IPS-11a (cell line): ENCODE data around the gene S100A6.
"Not testable (repeated sequence)": the region's sequence is repeated elsewhere in the genome, so short reads cannot be mapped to it uniquely, and the experiment has no call there.

Experiments used
- H3K4me3 ChIP-seq: one replicate; pipeline ENCODE4 v1.5.1; 2013; ENCODE audit warnings: low read depth, low read length, control low read depth

Gene S100A6

DNA sequence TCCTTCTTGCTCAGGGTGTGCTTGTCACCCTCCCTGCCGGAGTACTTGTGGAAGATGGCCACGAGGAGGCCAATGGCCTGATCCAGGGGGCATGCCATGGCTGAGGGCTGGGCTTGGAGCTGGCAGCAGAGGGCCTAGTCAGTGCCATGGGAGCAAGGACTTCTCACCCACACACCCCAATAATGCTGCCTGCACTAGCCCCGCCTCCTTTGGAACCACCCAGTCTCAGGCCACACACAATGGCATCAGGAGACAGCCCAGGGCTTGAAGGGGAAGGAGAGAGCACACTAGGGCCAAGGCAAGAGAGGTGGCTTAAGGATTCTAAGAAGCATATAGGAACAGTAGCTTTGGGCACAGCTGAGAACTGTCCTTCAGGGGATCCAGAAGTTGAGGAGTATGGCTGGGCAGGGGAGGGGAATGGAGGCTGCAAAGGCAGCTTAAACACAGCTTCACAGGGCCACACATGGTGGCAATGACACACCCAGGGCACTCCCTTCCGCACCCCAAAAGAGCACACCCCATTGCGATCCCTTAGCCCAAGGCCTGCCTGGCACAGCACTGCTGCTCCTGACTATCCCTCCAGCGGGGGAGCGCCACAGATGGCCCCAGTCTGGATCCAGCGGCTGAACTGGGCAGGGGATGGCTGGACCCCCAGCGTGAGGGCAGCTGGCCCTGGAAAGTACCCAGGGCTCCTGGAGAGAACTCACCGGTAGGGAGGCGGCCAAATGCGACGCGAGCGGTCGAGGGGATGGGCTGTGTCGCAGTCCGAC, at the start of gene S100A6:
TSS of gene S100A6 (minus strand) at position 750 of the 770 bp plus-strand sequence. CDS start at position 98, 652 bp downstream.
- peak within 1 kb of the TSS; percentile 49 for H3K4me3 ChIP-seq

GRCh38 chr1:153585006-153585405, 49.2 kb upstream of the S100A6 start:
- H3K4me3 ChIP-seq: no peak overlapping the region

DNA sequence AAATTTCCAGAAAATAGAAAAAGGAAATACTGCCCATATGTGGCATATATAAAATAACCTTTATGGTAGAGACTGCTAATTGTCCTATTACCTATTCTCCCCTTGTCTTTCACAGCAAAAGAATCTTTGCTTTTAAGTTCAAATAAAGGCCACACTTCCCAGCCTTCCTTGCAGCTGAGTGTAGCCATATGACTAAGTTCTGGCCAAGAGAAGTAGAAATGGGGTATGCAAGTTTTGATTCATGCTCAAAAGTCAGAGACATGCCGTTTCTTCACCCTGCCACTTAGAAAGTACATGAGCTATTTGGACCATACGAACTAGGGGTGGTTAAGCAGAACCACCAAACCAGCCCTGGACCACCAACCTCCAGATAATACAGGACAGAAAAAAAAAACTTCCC, 48.2 kb upstream of the S100A6 start:
- no peak overlapping the region for H3K4me3 ChIP-seq

DNA sequence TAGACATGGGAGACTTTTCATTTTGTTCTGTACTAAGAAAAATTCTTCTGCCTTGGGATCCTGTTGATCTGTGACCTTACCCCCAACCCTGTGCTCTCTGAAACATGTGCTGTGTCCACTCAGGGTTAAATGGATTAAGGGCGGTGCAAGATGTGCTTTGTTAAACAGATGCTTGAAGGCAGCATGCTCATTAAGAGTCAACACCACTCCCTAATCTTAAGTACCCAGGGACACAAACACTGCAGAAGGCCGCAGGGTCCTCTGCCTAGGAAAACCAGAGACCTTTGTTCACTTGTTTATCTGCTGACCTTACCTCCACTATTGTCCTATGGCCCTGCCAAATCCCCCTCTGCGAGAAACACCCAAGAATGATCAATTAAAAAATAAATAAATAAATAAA, 47.7 kb upstream of the S100A6 start:
- H3K4me3 ChIP-seq: not testable (repeated sequence)

DNA sequence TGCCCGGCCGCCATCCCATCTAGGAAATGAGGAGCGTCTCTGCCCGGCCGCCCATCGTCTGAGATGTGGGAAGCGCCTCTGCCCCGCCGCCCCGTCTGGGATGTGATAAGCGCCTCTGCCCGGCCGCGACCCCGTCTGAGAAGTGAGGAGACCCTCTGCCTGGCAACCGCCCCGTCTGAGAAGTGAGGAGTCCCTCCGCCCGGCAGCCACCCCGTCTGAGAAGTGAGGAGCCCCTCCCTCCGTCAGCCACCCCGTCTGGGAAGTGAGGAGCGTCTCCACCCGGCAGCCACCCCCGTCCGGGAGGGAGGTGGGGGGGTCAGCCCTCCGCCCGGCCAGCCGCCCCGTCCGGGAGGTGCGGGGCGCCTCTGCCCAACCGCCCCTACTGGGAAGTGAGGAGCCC, 47.0 kb upstream of the S100A6 start:
- not testable (repeated sequence) for H3K4me3 ChIP-seq

- H3K4me3 ChIP-seq: no peak overlapping the region
Observed at GRCh38 chr1:153578936-153579335, 43.1 kb upstream of the S100A6 start.

DNA sequence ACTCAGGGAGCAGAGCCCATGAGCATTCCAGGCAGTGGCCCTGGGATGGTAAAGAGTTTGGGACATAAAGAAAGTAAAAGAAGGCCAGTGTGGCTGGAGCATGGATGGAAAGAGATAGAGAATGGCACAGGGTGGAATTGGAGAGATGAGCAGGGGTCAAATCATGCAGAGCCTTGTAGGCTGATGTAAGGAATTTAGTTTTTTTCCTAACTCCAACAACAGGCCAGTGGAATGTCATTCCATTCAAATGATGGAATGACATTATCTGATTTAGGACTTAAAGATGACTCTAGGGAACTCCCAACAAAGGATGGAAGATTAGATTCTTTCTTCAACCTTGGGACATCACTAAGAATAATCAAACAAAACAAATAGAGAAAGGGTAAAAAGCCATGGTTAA, 42.7 kb upstream of the S100A6 start:
- no peak overlapping the region for H3K4me3 ChIP-seq

GRCh38 chr1:153577624-153578051, 41.8 kb upstream of the S100A6 start:
- no peak overlapping the region for H3K4me3 ChIP-seq

GRCh38 chr1:153577138-153577537, 41.3 kb upstream of the S100A6 start:
- H3K4me3 ChIP-seq: no peak overlapping the region

DNA sequence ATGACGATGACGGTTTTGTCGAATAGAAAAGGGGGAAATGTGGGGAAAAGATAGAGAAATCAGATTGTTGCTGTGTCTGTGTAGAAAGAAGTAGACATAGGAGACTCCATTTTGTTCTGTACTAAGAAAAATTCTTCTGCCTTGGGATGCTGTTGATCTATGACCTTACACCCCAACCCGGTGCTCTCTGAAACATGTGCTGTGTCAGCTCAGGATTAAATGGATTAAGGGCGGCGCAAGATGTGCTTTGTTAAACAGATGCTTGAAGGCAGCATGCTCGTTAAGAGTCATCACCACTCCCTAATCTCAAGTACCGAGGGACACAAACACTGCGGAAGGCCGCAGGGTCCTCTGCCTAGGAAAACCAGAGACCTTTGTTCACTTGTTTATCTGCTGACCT, 39.7 kb upstream of the S100A6 start:
- H3K4me3 ChIP-seq: not testable (repeated sequence)

DNA sequence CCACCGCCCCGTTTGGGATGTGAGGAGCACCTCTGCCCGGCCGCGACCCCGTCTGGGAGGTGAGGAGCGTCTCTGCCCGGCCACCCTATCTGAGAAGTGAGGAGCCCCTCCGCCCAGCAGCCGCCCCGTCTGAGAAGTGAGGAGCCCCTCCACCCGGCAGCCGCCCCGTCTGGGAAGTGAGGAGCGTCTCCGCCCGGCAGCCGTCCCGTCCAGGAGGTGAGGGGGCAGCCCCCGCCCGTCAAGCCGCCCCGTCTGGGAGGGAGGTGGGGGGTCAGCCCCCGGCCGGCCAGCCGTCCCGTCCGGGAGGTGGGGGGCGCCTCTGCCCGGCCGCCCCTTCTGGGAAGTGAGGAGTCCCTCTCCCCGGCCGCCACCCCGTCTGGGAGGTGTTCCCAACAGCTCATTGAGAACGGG, 39.3 kb upstream of the S100A6 start:
- not testable (repeated sequence) for H3K4me3 ChIP-seq

GRCh38 chr1:153573351-153573750, 37.6 kb upstream of the S100A6 start:
- no peak overlapping the region for H3K4me3 ChIP-seq

DNA sequence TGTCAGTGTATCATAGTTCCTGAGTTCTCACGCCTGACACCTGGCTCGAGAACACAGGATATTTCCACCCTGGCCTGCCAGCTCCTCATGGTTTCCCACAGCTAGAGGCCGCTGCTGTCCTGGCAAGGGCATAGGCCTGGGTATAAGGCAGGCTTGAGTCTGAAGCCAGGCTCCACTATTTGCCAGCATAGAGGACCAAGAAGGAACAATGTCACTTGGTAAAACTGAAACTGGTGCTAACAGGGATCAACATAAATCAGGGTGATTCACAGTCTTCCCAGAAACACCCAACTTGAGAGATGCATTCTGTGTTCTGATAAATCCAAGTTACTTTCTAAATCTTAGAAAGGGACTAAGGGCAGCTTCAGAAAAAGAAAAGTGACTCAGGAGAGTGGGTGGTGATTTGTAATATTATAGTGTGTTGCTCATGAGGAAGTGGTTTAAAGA, 36.8 kb upstream of the S100A6 start:
- H3K4me3 ChIP-seq: no peak overlapping the region

GRCh38 chr1:153571706-153572105, 35.9 kb upstream of the S100A6 start:
- no peak overlapping the region for H3K4me3 ChIP-seq

DNA sequence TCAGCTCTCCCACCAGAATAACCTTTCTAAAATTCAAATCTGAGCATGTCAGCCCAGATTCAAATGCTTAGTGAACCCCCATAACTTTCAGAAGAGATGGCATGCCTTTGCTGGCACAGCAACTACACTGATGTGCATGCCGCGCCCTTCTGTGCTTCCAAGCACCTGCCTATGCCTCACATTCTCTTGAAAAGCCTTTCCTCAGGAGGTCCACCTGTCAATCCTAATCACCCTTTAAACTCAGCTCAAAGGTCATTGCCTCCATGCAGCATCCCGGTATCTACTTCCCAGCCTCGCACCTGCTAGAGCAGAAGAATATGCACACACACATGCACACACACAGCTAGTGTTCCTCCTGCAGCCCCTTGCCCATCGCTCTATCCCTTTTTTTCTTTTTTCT, 35.1 kb upstream of the S100A6 start:
- H3K4me3 ChIP-seq: no peak overlapping the region

- H3K4me3 ChIP-seq: no peak overlapping the region
Observed at GRCh38 chr1:153569465-153569864, 33.7 kb upstream of the S100A6 start.

- no peak overlapping the region for H3K4me3 ChIP-seq
Observed at GRCh38 chr1:153568367-153569099, 32.7 kb upstream of the S100A6 start.

- H3K4me3 ChIP-seq: no peak overlapping the region
Observed at GRCh38 chr1:153567621-153568366, 32.0 kb upstream of the S100A6 start.

DNA sequence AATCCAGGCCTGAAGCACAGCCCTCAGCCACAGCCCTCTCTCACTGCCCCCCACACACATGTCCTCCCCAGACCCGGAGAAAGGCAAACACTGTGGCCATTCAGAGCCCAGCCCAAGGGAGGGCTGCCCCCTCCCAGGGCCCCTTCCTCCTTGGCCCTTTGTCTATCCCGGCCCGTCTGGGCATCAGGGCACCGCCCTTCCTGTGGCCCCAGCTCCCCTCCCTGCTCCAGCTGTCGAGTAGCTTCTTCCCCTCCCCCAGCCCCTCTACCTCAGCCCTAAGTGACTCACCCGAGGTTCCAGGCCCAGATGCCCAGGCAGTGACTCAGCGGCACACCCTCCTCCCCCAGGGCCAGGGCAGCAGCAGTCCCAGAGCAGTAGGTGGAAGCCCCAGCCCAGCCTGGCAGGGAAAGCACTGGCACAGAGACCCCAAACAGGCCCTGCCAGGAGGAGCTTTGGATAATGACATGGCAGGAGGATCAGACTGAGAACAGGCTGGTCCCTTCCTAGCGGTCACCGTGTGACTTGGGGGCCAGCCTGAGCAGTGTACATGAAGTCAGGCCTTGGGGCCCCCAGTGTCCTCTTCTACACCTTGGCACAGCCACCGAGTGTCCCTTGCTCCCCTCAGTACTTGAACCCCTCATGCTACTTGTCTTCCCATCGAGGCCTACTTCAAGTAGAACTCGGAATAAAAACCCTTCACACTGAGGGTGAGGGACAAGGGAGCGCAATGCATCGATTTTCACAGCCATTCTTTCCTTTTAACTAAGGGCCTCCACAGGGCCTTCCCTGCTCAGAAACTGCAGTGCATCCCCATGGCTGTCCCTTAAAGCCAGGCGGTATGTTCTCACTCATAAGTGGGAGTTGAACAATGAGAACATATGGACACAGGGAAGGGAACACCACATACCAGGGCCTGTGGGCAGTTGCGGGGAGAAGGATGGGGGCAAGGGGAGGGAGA, 30.9 kb upstream of the S100A6 start:
- H3K4me3 ChIP-seq: no peak overlapping the region
